Stomach (tissue), 9 donors: ENCODE measurements around the gene SUV39H2. TPM values are rescaled to one million over a fixed set of nuclear protein-coding genes. Genes with fewer than 3 reads are reported as not detected.

ENCODE experiments used
- DNase-seq, 2 donors: peaks; one replicate each; pipeline versions ENCODE4 v3.0.0 to v3.0.0-alpha.2; 2013 to 2019
- H3K27ac ChIP-seq, 5 donors: fragments of 200-600 bp in 4 of 5; sonication (generic) in 4 of 5; one replicate each; pipeline ENCODE4 v1.5.1; 2013 to 2019; ENCODE audit warnings: mild to moderate bottlenecking in 1 of 5, moderate library complexity in 1 of 5
- H3K27me3 ChIP-seq, 3 donors: fragments of 200-600 bp; sonication (generic); one replicate each; pipeline ENCODE4 v1.5.1; 2017 to 2019; ENCODE audit warnings: mixed run types in 1 of 3
- H3K36me3 ChIP-seq, 4 donors: fragments of 200-600 bp; sonication (generic); 1 replicate in 3 of 4; 2 replicates in 1 of 4; pipeline ENCODE4 v1.5.1; 2016 to 2019
- H3K4me1 ChIP-seq, 4 donors: fragments of 200-600 bp; sonication (generic); one replicate each; pipeline ENCODE4 v1.5.1; 2016 to 2019
- H3K4me3 ChIP-seq, 4 donors: fragments of 200-600 bp; sonication (generic) in 3 of 4; one replicate each; pipeline ENCODE4 v1.5.1; 2016 to 2019; ENCODE audit warnings: mild to moderate bottlenecking in 1 of 4
- H3K9me3 ChIP-seq, 4 donors: fragments of 200-600 bp; sonication (generic); one replicate each; pipeline ENCODE4 v1.5.1; 2016 to 2019
- EP300 ChIP-seq: sonication (generic); formaldehyde crosslinking; IDR thresholded peaks from one replicate; pipeline ENCODE4 v1.6.1; 2017; ENCODE audit warnings: antibody characterized with exemption
- POLR2A ChIP-seq, 4 donors: fragments of 450-650 bp; IDR thresholded peaks; one replicate each; pipeline ENCODE4 v1.6.1; 2016; ENCODE audit warnings: antibody characterized with exemption in 4 of 4, control low read depth in 2 of 4, mild to moderate bottlenecking in 1 of 4, moderate library complexity in 1 of 4
- POLR2AphosphoS5 ChIP-seq, 3 donors: sonication (generic); formaldehyde crosslinking; IDR thresholded peaks; one replicate each; pipeline ENCODE4 v1.6.1; 2016; ENCODE audit warnings: antibody characterized with exemption in 3 of 3
- WGBS, 5 donors: extraction: QIAGEN DNeasy Blood & Tissue Kit in 3 of 5; methylation state at CpG; one replicate each; pipeline versions ENCODE4 v1.1.5 to v1.1.7; 2013 to 2018; 5-methylcytosine and 5-hydroxymethylcytosine counted together
- intact Hi-C: fragments of 100-400 bp; cut with DNase I; formaldehyde crosslinking; loops from one replicate; pipeline ENCODE4 v1.15.1; 2023; ENCODE audit warnings: low total_unique reads
- polyA plus RNA-seq, 3 donors: library from polyadenylated mRNA; stranded (reverse); fragments of 200-250 nt; gene quantifications; one replicate each; pipeline ENCODE4 v1.2.3, GENCODE V29; 2013
- total RNA-seq, 5 donors: library from RNA; depleted of rRNA; stranded (reverse); fragments of >200 nt; gene quantifications; one replicate each; pipeline versions ENCODE4 v1.1.0 to v1.2.3, GENCODE V29; 2014 to 2016
- TF ChIP-seq, protein P1 (sequence below), 7 experiments: fragments of 450-650 bp in 4 of 7; fragments of 200-600 bp in 3 of 7; sonication (generic) in 3 of 7; IDR thresholded peaks; one replicate each; pipeline ENCODE4 v1.5.1; 2016 to 2019; ENCODE audit warnings: antibody characterized with exemption in 7 of 7, control low read depth in 2 of 7, mild to moderate bottlenecking in 1 of 7
- donor health status: healthy with polysubstance abuse.
- donor health status: Bipolar disorder and iron deficiency.
- donor health status: healthy.

Gene SUV39H2
- total and polyA plus RNA-seq, 8 donors, result 0.58 to 68.3 (median 5.7) TPM

DNA sequence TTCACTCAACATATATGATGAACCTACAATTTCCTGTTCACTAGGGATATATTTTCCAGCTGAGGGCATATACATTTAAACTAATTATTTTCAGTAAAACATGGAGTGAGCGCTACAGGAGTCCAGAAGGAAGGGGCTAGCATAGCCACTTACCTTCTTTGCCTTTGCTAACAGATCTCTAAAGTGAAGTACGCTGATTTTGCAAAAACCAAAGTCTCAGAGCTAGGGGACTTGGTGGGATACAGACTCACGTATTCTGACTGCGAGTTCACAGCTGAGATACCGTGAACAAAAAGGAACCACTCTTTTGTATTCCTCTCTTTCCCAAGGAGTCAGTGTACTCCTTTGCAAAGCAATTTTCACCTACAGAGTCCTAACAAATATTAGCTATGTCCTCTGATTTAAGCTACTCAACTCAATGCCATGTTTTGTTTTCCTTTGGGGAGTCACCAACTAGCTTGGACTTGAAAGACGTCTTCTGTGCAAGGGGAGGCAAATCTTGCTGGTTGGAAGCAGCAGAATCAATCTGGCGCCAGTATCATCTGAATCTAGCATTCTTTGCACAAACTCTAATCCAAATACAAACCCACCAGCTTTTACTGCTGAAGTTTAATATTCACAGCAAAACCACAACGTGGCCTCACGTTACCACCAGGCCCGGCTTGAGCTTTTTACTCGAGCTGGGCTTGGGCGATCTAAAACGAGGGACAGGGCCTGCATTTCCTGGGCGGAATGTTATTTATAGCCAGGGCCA lies 41.5 kb upstream of the SUV39H2 start:
- TF ChIP-seq, protein P1, sequence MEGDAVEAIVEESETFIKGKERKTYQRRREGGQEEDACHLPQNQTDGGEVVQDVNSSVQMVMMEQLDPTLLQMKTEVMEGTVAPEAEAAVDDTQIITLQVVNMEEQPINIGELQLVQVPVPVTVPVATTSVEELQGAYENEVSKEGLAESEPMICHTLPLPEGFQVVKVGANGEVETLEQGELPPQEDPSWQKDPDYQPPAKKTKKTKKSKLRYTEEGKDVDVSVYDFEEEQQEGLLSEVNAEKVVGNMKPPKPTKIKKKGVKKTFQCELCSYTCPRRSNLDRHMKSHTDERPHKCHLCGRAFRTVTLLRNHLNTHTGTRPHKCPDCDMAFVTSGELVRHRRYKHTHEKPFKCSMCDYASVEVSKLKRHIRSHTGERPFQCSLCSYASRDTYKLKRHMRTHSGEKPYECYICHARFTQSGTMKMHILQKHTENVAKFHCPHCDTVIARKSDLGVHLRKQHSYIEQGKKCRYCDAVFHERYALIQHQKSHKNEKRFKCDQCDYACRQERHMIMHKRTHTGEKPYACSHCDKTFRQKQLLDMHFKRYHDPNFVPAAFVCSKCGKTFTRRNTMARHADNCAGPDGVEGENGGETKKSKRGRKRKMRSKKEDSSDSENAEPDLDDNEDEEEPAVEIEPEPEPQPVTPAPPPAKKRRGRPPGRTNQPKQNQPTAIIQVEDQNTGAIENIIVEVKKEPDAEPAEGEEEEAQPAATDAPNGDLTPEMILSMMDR (IDR thresholded peaks at IDR 0.05), result no peak
- TF ChIP-seq EP300 (no peak), POLR2A (IDR thresholded peaks at IDR 0.05) (no peak), POLR2AphosphoS5 (IDR thresholded peaks at IDR 0.05) (no peak)
- peaks cover 7 to 30% (median 23%) of the 10 kb centered on the region in 4 donors for H3K4me1 ChIP-seq
- peaks cover 10 to 20% (median 16%) of the 10 kb centered on the region in 4 donors for H3K36me3 ChIP-seq
- 14 to 18% (median 15%) methylated on average over 14 of the region's 14 CpGs for WGBS, 5 donors
- no peaks in the 10 kb centered on the region for H3K27me3 ChIP-seq
- peak in 1 of 2 donors; percentile 75 for DNase-seq
- H3K9me3 ChIP-seq, result no peaks in the 10 kb centered on the region
- peak overlapping the region; percentile 76 to 96 (median 94) for H3K4me3 ChIP-seq
- intact Hi-C loops, result loop anchor here (10.0 kb wide), 1 partner anchor 242 kb away; no protein-coding TSS in a partner anchor
- peak overlapping the region; percentile 95 to 99 (median 98) for H3K27ac ChIP-seq

DNA sequence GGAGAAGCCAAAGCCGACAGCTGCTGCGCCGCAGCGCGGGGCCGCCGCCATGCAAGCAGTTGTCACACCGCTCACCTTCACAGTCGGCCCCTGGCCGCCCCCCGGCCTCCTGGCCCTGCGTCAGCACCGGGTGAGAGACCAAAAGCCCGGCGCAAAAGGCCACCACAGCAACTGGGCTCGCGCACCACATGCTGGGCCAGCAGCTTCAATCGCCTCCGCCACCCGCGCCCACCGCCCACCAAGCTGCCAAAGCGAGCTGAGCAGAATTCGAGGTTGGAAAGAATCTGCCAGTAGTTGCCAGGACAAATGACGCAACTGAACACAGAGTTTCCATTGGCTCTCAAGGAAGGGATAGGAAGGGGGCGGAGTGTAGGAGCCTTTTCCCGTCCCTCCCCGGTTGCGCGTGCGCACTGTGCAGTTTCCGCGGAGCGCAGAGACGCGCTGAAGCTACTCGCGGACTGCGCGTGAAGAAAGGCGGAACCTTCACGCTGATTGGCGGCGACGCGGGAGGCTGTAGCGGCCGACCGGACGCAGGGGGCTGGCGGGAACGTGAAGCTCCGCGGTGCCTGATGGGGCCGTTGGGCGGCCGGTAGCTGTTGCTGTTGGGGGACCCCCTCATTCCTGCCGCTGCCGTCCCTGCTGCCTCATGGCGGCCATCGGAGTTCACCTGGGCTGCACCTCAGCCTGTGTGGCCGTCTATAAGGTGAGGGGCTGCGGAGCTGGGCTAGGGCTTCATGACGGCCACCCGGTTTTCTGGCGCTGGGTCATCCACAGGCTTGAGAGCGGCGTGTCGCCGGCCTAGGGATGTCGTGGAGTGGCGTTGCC lies 40.7 kb upstream of the SUV39H2 start, which contains the start of the genes CDNF, HSPA14 and MSANTD7:
Gene CDNF, minus strand, starts transcription at position 281 of the 825 bp plus-strand sequence. Its CDS starts 91 bp downstream, at position 190.
Gene HSPA14, plus strand, starts transcription at position 550 of the 825 bp plus-strand sequence. Its CDS starts 97 bp downstream, at position 647.
Gene MSANTD7, plus strand, starts transcription at position 550 of the 825 bp plus-strand sequence. CDS start 3,979 bp downstream, outside the sequence.
- Histone ChIP-seq H3K27me3 (no peaks in the 10 kb centered on the region), H3K36me3 (peaks cover 18 to 28% (median 24%) of the 10 kb centered on the region in 4 donors), H3K27ac (peak within 1 kb of the TSS; percentile 95 to 99 (median 98)), H3K4me1 (peaks cover 7 to 30% (median 23%) of the 10 kb centered on the region in 4 donors), H3K9me3 (no peaks in the 10 kb centered on the region), H3K4me3 (peak within 1 kb of the TSS; percentile 76 to 96 (median 94))
- DNase-seq, result peak; percentile 100
- intact Hi-C loops, result loop anchor here (10.0 kb wide), 1 partner anchor 243 kb away; no protein-coding TSS in a partner anchor
- TF ChIP-seq POLR2A (IDR thresholded peaks at IDR 0.05) (peak in 2 of 4 donors; percentile 47 to 73), POLR2AphosphoS5 (IDR thresholded peaks at IDR 0.05) (peak; percentile 91 to 96 (median 95)), EP300 (peak; percentile 6)
- TF ChIP-seq, protein P1 (IDR thresholded peaks at IDR 0.05), result peak in 1 of 7 experiments; percentile 6
- WGBS, 5 donors, result 0 to 1% (median 0%) methylated on average over 14 to 72 of the region's 72 CpGs

GRCh38 chr10:14838582-14839304 lies 39.9 kb upstream of the SUV39H2 start:
- Histone ChIP-seq H3K27ac (peak overlapping the region; percentile 95 to 98 (median 97)), H3K4me1 (peaks cover 7 to 30% (median 23%) of the 10 kb centered on the region in 4 donors), H3K27me3 (no peaks in the 10 kb centered on the region), H3K9me3 (no peaks in the 10 kb centered on the region), H3K36me3 (peaks cover 25 to 36% (median 32%) of the 10 kb centered on the region in 4 donors), H3K4me3 (peak overlapping the region; percentile 76 to 96 (median 94))
- no peak for TF ChIP-seq POLR2A (IDR thresholded peaks at IDR 0.05)
- TF ChIP-seq POLR2AphosphoS5 (IDR thresholded peaks at IDR 0.05), result no peak
- TF ChIP-seq, protein P1 (IDR thresholded peaks at IDR 0.05), result no peak
- no peak for TF ChIP-seq EP300
- 0 to 1% (median 1%) methylated on average over 13 to 60 of the region's 60 CpGs for WGBS, 5 donors
- peak; percentile 30 to 83 for DNase-seq
- intact Hi-C loops, result loop anchor here (10.0 kb wide), 1 partner anchor 244 kb away; no protein-coding TSS in a partner anchor
